Measurements from ENCODE around the gene SCD. TPM values are rescaled to one million over a fixed set of nuclear protein-coding genes. Genes with fewer than 3 reads are reported as not detected.
"Not testable (repeated sequence)": the region's sequence is repeated elsewhere in the genome, so short reads cannot be mapped to it uniquely, and the experiment has no call there.

SCD gene
- 100 to 1,000 TPM; 198 to 202 TPM for total RNA-seq

DNA sequence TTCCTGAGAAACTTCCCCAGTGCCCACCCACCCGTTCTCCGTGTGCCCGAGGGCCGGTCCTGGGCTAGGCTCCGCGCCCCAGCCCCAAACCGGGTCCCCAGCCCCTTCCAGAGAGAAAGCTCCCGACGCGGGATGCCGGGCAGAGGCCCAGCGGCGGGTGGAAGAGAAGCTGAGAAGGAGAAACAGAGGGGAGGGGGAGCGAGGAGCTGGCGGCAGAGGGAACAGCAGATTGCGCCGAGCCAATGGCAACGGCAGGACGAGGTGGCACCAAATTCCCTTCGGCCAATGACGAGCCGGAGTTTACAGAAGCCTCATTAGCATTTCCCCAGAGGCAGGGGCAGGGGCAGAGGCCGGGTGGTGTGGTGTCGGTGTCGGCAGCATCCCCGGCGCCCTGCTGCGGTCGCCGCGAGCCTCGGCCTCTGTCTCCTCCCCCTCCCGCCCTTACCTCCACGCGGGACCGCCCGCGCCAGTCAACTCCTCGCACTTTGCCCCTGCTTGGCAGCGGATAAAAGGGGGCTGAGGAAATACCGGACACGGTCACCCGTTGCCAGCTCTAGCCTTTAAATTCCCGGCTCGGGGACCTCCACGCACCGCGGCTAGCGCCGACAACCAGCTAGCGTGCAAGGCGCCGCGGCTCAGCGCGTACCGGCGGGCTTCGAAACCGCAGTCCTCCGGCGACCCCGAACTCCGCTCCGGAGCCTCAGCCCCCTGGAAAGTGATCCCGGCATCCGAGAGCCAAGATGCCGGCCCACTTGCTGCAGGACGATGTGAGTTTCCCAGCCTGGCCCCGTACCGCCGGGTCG lies at the start of gene SCD:
Gene SCD (plus strand): TSS at position 469 of the 803 bp plus-strand sequence. CDS start 272 bp downstream, at position 741.
- ChIA-PET POLR2A (interaction anchor here (0.6 to 6.9 kb wide), 14 partner anchors 18 to 181 kb away, joined by 3 to 105 read pairs (median 4); no protein-coding TSS in a partner anchor), CTCF (interaction anchor here (0.8 to 17.3 kb wide), 13 partner anchors 9 to 650 kb away, joined by 3 to 220 read pairs (median 7); partner anchors contain the start of gene HIF1AN)
- no peaks in the 10 kb centered on the region for H3K27me3 Mint-ChIP-seq
- peak; percentile 93 for DNase-seq
- peaks cover 47% of the 10 kb centered on the region for H3K36me3 Mint-ChIP-seq (ENCODE audit: low read depth)
- peak within 1 kb of the TSS; percentile 96 for H3K4me3 Mint-ChIP-seq
- H3K9me3 Mint-ChIP-seq, result no peaks in the 10 kb centered on the region
- peak within 1 kb of the TSS; percentile 74 for H3K27ac Mint-ChIP-seq
- peaks cover 65% of the 10 kb centered on the region for H3K4me1 Mint-ChIP-seq

DNA sequence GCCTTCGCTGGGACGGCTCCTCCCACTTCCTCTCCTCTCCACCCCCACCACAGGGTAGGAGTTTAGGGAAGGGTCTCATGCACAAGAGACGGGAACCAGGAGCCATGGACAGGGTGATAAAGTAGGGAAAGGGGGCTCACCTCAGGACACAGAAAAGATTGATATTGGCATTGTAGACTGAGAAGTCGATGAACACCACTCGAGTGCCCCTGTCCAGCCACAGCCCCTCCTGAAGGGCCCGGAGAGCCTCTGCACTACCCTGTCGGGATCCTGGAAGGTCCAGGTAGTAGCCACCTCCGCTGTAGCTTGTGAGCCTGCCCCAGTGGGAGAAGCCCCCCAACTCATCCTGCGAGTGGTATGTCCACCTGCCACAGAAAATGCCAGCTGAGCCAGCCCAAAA lies 49.8 kb upstream of the SCD start:
- Mint-ChIP-seq H3K9me3 (no peaks in the 10 kb centered on the region), H3K36me3 (ENCODE audit: low read depth) (no peaks in the 10 kb centered on the region), H3K4me3 (no peak overlapping the region), H3K27me3 (peaks cover 41% of the 10 kb centered on the region), H3K4me1 (no peaks in the 10 kb centered on the region), H3K27ac (no peak overlapping the region)
- ChIA-PET CTCF (interaction anchor here (1.5 kb wide), 1 partner anchor 221 kb away, joined by 3 read pairs; no protein-coding TSS in a partner anchor), POLR2A (interaction anchor here (0.8 to 1.4 kb wide), 4 partner anchors 11 to 13 kb away, joined by 3 to 10 read pairs (median 3); partner anchors contain the start of gene BLOC1S2)
- no peak for DNase-seq

- H3K27me3 Mint-ChIP-seq, result peaks cover 48% of the 10 kb centered on the region
- not testable (repeated sequence) for H3K27ac Mint-ChIP-seq
Measured at GRCh38 chr10:100301123-100301522, 45.9 kb upstream of the SCD start.

DNA sequence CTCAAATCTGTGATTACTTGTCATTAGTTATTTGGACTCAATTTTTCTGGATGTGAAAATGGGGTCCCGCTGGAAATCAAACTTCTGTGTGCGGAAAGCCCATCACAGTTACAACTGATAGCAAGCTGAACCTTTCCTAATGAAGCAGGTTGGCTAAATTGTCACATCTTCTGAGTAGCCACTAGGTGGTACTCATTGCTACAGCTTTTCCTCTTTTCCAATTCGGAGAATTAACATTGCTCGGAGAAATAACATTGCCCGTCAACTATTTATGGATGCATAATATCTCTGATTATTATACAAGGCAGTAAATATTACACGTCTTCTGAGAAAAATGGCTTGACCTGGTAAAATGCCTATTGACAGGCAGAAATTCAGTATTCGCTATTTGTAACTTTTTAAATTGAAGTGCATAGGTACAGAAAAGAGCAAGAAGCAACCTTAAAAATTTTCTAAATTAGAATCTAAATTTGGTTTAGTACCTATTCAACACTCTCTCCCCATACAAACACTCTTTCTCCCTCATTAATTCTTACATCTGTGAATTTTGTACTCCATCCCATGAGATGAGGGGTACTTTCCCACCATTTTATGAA lies 43.2 kb upstream of the SCD start:
- POLR2A ChIA-PET, result interaction anchor here (0.7 kb wide), 1 partner anchor 8 kb away, joined by 3 read pairs; no protein-coding TSS in a partner anchor
- CTCF ChIA-PET, result interaction anchor here (0.8 to 1.3 kb wide), 2 partner anchors 23 to 205 kb away, joined by 3 read pairs; no protein-coding TSS in a partner anchor
- Mint-ChIP-seq H3K27ac (no peak overlapping the region), H3K4me3 (no peak overlapping the region), H3K27me3 (peaks cover 52% of the 10 kb centered on the region), H3K36me3 (ENCODE audit: low read depth) (no peaks in the 10 kb centered on the region), H3K4me1 (no peaks in the 10 kb centered on the region), H3K9me3 (no peaks in the 10 kb centered on the region)
- DNase-seq, result no peak

More at GRCh38 chr10:100301123-100301522, 45.9 kb upstream of the SCD start:
- H3K4me3 Mint-ChIP-seq; DNase-seq; H3K36me3 Mint-ChIP-seq (ENCODE audit: low read depth); H3K9me3 Mint-ChIP-seq; POLR2A ChIA-PET; H3K4me1 Mint-ChIP-seq: not testable (repeated sequence)
- CTCF ChIA-PET, result interaction anchor here (1.4 kb wide), 1 partner anchor 132 kb away, joined by 4 read pairs; no protein-coding TSS in a partner anchor

- Mint-ChIP-seq H3K4me3 (no peak overlapping the region), H3K36me3 (ENCODE audit: low read depth) (no peaks in the 10 kb centered on the region), H3K27me3 (peaks cover 54% of the 10 kb centered on the region), H3K27ac (no peak overlapping the region), H3K9me3 (no peaks in the 10 kb centered on the region), H3K4me1 (no peaks in the 10 kb centered on the region)
- no peak for DNase-seq
- POLR2A ChIA-PET, result no interaction called here
- CTCF ChIA-PET, result interaction anchor here (0.7 kb wide), 1 partner anchor 8 kb away, joined by 3 read pairs; no protein-coding TSS in a partner anchor
Measured at GRCh38 chr10:100304414-100304813, 42.6 kb upstream of the SCD start.

GRCh38 chr10:100306861-100307260 lies 40.2 kb upstream of the SCD start:
- ChIA-PET CTCF (no interaction called here), POLR2A (no interaction called here)
- no peaks in the 10 kb centered on the region for H3K36me3 Mint-ChIP-seq (ENCODE audit: low read depth)
- H3K9me3 Mint-ChIP-seq, result no peaks in the 10 kb centered on the region
- DNase-seq, result no peak
- no peak overlapping the region for H3K27ac Mint-ChIP-seq
- H3K4me1 Mint-ChIP-seq, result no peaks in the 10 kb centered on the region
- peaks cover 56% of the 10 kb centered on the region for H3K27me3 Mint-ChIP-seq
- no peak overlapping the region for H3K4me3 Mint-ChIP-seq

DNA sequence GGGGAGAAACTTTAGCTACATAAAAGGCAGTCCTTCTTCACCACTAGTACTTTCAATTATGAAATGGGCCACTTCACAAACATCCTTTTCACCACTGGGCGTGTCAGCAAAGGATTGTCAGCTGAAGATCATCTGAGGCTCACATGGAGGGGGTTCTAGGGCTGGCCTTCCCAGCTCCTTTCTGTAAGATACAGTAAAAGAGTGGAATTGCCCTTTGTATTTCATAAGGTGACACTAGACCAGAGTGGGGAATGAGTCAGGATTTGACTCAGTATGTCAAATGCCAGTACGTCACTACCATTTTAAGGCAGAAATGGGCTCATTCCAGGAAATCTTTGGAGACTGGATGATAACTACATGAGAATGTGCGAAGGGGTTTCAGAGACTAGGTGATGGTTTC lies 39.3 kb upstream of the SCD start:
- Mint-ChIP-seq H3K4me1 (no peaks in the 10 kb centered on the region), H3K36me3 (ENCODE audit: low read depth) (no peaks in the 10 kb centered on the region), H3K27ac (no peak overlapping the region), H3K9me3 (no peaks in the 10 kb centered on the region), H3K27me3 (peaks cover 61% of the 10 kb centered on the region), H3K4me3 (no peak overlapping the region)
- CTCF ChIA-PET, result no interaction called here
- POLR2A ChIA-PET, result no interaction called here
- no peak for DNase-seq

GRCh38 chr10:100311298-100311697 lies 35.7 kb upstream of the SCD start:
- H3K27ac Mint-ChIP-seq, result no peak overlapping the region
- H3K4me1 Mint-ChIP-seq, result no peaks in the 10 kb centered on the region
- H3K4me3 Mint-ChIP-seq, result no peak overlapping the region
- no peaks in the 10 kb centered on the region for H3K36me3 Mint-ChIP-seq (ENCODE audit: low read depth)
- CTCF ChIA-PET, result no interaction called here
- DNase-seq, result no peak
- no peaks in the 10 kb centered on the region for H3K9me3 Mint-ChIP-seq
- POLR2A ChIA-PET, result interaction anchor here (0.6 kb wide), 1 partner anchor 8 kb away, joined by 3 read pairs; no protein-coding TSS in a partner anchor
- peaks cover 59% of the 10 kb centered on the region for H3K27me3 Mint-ChIP-seq

DNA sequence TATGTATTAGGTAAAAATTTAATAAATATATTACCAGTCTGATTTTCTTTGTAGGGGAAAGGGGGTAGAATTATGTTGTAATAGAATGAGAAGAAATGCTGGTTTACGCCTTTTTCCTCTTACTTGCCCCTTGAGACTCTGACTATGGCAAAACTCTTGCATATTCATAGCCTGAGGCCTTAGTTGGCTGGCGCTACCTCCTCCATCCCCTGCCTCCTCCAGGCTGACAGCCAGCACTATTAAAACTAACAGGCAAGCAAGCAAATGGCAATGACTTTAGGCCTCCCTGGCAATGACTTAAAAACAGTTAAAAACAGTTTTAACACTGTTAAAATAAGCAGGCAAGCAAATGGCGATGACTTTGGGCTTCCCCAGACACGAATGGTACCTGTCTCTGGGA lies 31.4 kb upstream of the SCD start:
- CTCF ChIA-PET, result no interaction called here
- Mint-ChIP-seq H3K27me3 (peaks cover 60% of the 10 kb centered on the region), H3K36me3 (ENCODE audit: low read depth) (no peaks in the 10 kb centered on the region), H3K9me3 (no peaks in the 10 kb centered on the region), H3K4me3 (no peak overlapping the region), H3K4me1 (no peaks in the 10 kb centered on the region), H3K27ac (no peak overlapping the region)
- no peak for DNase-seq
- POLR2A ChIA-PET, result no interaction called here

DNA sequence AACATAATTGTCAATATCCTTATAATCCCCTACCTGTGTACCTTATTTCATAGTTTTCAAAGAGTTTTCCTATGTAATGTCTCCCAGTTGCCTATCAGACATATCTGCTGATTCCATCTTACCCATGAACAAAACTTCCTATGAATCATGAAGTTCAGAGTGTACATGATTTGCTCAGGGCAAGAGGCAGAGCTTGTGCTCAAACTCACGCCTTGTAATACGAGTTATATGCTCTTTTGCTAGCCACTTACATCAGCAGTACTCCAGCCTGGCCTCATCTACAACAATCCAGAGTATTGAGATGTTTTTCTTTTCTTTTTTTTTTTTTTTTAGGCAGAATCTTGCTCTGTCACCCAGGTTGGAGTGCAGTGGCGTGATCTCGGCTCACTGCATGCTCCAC lies 28.8 kb upstream of the SCD start:
- Mint-ChIP-seq H3K9me3 (no peaks in the 10 kb centered on the region), H3K4me3 (no peak overlapping the region), H3K27ac (no peak overlapping the region), H3K27me3 (peaks cover 46% of the 10 kb centered on the region), H3K4me1 (no peaks in the 10 kb centered on the region), H3K36me3 (ENCODE audit: low read depth) (no peaks in the 10 kb centered on the region)
- no peak for DNase-seq
- CTCF ChIA-PET, result interaction anchor here (0.7 kb wide), 1 partner anchor 77 kb away, joined by 3 read pairs; no protein-coding TSS in a partner anchor
- POLR2A ChIA-PET, result no interaction called here

GRCh38 chr10:100319707-100320402 lies 27.2 kb upstream of the SCD start:
- Mint-ChIP-seq H3K4me3 (no peak overlapping the region), H3K9me3 (no peaks in the 10 kb centered on the region), H3K27ac (no peak overlapping the region), H3K27me3 (peaks cover 36% of the 10 kb centered on the region), H3K36me3 (ENCODE audit: low read depth) (no peaks in the 10 kb centered on the region), H3K4me1 (no peaks in the 10 kb centered on the region)
- CTCF ChIA-PET, result no interaction called here
- DNase-seq, result no peak
- POLR2A ChIA-PET, result no interaction called here

- Mint-ChIP-seq H3K27me3 (peaks cover 10% of the 10 kb centered on the region), H3K36me3 (ENCODE audit: low read depth) (no peaks in the 10 kb centered on the region), H3K9me3 (no peaks in the 10 kb centered on the region), H3K27ac (no peak overlapping the region), H3K4me1 (peaks cover 15% of the 10 kb centered on the region), H3K4me3 (no peak overlapping the region)
- DNase-seq, result no peak
- ChIA-PET CTCF (no interaction called here), POLR2A (no interaction called here)
Measured at GRCh38 chr10:100325158-100325557, 21.9 kb upstream of the SCD start.
